Activated CD8-positive, alpha-beta memory T cell treated with anti-CD3 and anti-CD28 coated beads for 1 hour (primary cell): Measurements from ENCODE around the gene IER5L.

ENCODE experiments used
- DNase-seq, 2 donors: peaks; one replicate each; pipeline ENCODE4 v3.0.0-alpha.2; 2020; ENCODE audit warnings: low read depth in 1 of 2; ENCODE audit errors: extremely low read depth in 1 of 2

The IER5L gene

GRCh38 chr9:129182122-129182521 is 4.1 kb upstream of the IER5L start:
- DNase-seq = no peak

GRCh38 chr9:129181246-129181645 is 3.2 kb upstream of the IER5L start:
- no peak for DNase-seq

GRCh38 chr9:129178568-129179382 is 714 bp upstream of the IER5L start:
- DNase-seq = no peak

- DNase-seq = no peak
These were observed 644 bp downstream of the IER5L start for GRCh38 chr9:129177443-129177790.

- no peak for DNase-seq
These were observed 1.2 kb downstream of the IER5L start for GRCh38 chr9:129176701-129177442.

- DNase-seq = no peak
These were observed 2.0 kb downstream of the IER5L start for GRCh38 chr9:129175825-129176633.

GRCh38 chr9:129175515-129175824 is 2.6 kb downstream of the IER5L start:
- no peak for DNase-seq

GRCh38 chr9:129174724-129175514 is 3.1 kb downstream of the IER5L start:
- no peak for DNase-seq

- peak; percentile 48 to 71 for DNase-seq
These were observed 3.8 kb downstream of the IER5L start for GRCh38 chr9:129174102-129174723.

GRCh38 chr9:129173296-129174101 is 4.6 kb downstream of the IER5L start:
- no peak for DNase-seq

- DNase-seq = no peak
These were observed 5.2 kb downstream of the IER5L start for GRCh38 chr9:129172816-129173215.

GRCh38 chr9:129171993-129172751 is 5.9 kb downstream of the IER5L start:
- no peak for DNase-seq

GRCh38 chr9:129170229-129170628 is 7.8 kb downstream of the IER5L start:
- DNase-seq = no peak

- no peak for DNase-seq
These were observed 11.2 kb downstream of the IER5L start for GRCh38 chr9:129166623-129167557.

GRCh38 chr9:129165198-129165597 is 12.9 kb downstream of the IER5L start:
- DNase-seq = no peak

GRCh38 chr9:129164246-129164930 is 13.7 kb downstream of the IER5L start:
- DNase-seq = no peak

- DNase-seq = no peak
These were observed 14.3 kb downstream of the IER5L start for GRCh38 chr9:129163753-129164152.
